Activated T-cell treated with anti-CD3 and anti-CD28 coated beads for 48 hours (primary cell): ENCODE data around the gene ZNF385C.
A peak's percentile ranks its signal among the peaks of the same experiment; 100 is the strongest.
"Not testable (repeated sequence)": the region's sequence is repeated elsewhere in the genome, so short reads cannot be mapped to it uniquely, and the experiment has no call there.

ENCODE experiments used
- DNase-seq: peaks from one replicate; pipeline ENCODE4 v3.0.0-alpha.2; 2020; ENCODE audit warnings: low read depth

Gene ZNF385C, protein sequence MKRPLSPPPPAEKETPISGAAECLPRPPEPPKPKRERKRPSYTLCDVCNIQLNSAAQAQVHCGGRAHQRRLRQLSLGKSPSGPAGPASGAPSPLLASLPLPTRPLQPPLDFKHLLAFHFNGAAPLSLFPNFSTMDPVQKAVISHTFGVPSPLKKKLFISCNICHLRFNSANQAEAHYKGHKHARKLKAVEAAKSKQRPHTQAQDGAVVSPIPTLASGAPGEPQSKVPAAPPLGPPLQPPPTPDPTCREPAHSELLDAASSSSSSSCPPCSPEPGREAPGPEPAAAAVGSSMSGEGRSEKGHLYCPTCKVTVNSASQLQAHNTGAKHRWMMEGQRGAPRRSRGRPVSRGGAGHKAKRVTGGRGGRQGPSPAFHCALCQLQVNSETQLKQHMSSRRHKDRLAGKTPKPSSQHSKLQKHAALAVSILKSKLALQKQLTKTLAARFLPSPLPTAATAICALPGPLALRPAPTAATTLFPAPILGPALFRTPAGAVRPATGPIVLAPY

DNA sequence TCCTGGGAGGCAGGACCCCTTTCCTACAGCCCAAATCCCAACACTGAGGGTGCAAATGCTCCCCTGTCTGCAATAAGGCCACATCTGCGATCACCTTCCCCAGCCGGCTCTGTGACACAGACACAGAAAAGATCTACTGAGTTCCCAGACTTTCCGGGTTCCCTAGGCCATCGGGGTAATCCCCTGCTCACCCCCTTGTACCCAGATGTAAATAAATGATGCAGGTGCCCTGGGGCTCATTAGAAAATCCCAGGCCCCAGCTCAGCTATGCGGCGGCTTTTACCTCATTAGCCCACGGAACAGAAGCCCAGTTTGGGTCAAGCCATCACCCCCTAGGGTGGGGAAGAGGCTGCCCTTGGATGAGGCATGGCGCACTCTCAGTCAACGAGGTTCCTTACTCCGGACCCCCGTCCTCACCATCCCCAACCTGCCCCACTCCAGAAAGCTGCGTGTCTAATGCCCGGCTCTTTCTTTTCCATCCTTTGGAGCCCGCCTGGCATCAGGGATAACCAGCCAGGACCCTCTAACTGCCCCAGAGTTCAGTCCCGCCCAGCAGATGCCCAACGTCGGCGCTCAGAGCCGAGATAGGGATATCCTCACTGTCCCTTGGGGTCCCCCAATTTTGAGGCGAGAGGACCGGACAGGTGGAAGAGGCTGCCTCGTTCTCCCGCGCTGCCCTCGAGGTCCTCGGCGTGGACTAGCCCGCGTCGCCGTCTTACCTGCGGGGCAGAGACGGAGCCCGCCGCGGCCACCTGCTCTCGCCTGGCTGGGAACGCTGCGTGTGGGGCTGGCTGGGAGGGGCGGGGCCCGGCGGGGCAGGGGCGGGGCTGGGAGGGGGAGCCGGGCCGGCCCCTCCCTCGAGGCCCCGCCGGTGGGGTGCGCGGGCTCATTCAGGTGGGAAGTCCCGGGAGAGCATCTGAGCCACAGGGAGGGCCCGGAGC lies at the start of gene ZNF385C:
ZNF385C (minus strand) TSS at position 783 of the 941 bp plus-strand sequence. CDS start 35,417 bp downstream, outside the sequence.
- peak; percentile 29 for DNase-seq

DNA sequence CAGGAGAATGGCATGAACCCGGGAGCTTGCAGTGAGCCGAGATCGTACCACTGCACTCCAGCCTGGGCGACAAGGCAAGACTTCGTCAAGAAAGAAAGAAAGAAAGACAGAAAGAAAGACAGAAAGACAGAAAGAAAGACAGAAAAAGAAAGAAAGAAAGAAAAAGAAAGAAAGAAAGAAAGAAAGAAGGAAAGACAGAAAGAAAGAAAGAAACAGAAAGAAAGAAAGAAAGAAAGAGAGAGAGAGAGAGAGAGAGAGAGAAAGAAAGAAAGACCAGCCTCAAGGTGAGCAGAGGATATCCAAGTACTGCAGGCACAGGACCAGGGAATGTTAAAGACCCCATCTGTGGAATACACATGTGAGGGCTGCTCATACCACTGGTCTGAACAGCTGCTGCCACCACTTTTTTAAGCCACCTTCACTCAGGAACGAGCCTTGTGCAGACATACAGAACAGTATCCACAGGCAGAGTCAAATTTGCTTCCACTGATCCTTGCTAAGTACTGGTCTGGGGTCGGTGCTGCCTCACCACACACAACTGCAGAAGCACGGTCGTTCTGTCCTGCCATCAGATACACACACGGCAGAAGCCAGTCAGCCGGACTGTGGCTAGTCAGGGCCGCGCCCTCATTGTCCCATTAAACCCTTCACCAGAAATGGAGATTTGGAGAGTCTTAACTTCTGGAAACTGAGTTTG lies 48.8 kb upstream of the ZNF385C start:
- DNase-seq: no peak

DNA sequence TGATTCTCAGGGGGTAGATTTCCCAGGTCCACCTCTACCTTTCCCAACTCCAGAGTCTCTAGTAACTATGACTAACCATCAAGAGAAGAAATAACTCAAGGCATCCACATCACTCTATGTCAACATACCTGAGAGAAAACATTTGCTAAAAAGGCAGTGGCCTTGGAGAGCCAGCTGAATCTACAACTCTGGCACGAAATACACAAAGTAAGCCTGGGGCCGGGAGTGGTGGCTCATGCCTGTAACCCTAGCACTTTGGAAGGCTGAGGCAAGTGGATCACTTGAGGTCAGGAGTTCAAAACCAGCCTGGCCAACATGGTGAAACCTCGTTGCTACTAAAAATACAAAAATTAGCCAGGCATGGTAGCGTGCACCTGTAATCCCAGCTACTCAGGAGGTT lies 44.9 kb upstream of the ZNF385C start:
- DNase-seq: not testable (repeated sequence)

DNA sequence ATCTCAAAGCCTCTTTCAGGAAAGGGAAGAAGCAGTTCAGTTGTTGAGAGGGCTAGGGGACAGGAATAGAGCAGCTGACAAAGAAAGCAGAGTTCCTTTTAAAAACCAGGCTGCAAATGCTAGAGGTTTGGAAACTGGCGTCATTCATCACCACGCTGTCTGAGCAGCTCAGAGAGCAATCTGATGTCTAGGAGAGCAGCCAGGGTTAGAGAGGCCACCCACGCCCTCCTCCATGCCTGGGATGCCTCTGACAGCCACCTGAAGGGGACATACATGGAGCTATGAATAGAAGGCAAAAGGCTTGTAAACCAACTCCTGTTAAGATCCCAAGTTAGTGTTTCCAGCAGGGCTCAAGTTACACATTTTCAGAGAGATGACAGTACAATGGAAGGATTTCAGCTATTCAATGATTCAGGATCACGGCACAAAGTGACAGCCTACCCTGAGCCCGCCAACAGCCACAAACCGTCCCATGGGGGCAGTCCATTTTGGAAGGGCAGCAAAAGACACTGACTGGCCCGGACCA lies 44.2 kb upstream of the ZNF385C start:
- no peak for DNase-seq

DNA sequence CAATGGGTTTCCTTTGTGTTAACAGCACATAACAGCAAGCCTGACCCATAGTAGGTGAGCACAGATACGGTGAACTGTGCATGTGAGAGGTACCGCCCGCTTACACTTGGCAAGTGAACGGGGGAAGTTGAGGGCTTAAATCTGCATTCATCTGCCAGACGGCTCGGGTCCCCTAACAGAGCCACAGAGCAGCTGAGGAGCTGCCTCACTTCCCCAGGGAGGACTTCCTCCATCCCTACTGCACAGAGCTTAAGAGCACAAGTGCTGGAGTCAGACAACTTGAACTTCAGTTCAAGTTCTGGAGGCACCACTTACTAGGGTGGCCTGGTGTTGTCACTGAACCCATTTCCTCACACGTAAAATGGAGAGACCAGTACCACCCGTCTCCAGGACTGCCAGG lies 43.1 kb upstream of the ZNF385C start:
- no peak for DNase-seq

DNA sequence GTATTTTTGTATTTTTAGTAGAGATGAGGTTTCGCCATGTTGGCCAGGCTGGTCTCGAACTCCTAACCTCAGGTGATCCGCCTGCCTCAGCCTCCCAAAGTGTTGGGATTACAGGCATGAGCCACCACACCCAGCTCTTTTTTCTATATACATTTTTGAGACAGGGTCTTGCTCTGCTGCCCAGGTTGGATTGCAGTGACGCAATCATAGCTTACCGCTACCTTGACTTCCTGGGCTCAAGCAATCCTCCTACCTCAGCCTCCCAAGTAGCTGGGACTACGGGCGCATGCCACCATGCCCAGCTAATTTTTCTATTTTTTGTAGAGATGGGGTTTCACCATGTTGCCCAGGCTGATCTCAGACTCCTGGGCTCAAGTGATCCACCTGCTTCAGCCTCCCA lies 42.4 kb upstream of the ZNF385C start:
- DNase-seq: not testable (repeated sequence)

DNA sequence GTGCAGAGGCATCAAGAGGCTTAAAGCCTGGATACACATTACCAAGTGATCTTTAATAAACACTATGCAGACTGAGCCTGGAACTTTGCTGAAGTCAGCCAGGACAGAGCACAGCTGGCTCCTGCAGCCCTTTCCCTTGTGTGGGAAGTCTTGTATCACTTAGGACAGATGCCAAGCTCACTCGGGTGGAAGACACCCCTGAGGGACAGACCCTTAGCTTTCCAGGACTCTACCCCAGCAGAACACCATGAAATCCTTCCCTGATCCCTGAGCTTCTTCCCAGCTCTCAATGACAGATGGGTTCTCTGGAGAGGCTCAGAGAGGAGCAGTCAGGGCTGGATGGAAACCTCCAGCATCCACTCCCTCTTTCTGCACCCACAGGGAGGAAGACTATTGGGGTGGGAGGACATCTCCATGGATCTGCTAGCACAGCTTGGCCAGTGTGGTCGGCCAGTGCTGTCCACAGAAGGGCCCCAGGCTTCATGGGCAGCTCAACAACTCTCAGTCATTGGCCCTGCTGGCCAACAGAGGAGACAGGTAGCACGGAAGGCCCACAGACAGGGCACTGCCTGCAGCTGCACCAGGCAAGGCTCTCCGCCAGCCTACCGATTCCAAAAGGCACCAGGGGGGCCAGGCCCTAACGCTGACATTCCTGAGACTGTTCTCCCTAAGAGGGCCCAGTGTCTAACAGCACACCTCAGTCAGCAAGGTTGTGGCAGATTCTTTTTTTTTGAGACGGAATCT lies 40.6 kb upstream of the ZNF385C start:
- DNase-seq: no peak

DNA sequence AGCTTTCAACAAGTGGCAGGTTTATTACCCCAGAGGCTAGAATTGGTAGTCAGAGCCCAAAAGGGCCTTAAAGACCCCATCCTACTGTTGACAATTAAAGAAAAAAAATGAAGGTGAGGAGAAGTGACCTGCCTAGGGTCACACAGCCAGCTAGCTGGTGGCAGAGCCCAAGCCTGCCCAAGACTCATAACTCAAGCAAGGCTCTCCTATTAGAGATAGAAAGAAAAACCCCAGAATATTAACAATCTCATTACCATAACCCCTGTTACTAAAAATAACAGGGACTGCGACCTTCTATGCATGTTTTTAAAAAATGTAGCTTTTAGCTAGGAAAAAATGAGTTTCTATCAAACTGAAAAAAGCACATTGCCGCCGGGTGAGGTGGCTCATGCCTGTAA lies 38.4 kb upstream of the ZNF385C start:
- no peak for DNase-seq

DNA sequence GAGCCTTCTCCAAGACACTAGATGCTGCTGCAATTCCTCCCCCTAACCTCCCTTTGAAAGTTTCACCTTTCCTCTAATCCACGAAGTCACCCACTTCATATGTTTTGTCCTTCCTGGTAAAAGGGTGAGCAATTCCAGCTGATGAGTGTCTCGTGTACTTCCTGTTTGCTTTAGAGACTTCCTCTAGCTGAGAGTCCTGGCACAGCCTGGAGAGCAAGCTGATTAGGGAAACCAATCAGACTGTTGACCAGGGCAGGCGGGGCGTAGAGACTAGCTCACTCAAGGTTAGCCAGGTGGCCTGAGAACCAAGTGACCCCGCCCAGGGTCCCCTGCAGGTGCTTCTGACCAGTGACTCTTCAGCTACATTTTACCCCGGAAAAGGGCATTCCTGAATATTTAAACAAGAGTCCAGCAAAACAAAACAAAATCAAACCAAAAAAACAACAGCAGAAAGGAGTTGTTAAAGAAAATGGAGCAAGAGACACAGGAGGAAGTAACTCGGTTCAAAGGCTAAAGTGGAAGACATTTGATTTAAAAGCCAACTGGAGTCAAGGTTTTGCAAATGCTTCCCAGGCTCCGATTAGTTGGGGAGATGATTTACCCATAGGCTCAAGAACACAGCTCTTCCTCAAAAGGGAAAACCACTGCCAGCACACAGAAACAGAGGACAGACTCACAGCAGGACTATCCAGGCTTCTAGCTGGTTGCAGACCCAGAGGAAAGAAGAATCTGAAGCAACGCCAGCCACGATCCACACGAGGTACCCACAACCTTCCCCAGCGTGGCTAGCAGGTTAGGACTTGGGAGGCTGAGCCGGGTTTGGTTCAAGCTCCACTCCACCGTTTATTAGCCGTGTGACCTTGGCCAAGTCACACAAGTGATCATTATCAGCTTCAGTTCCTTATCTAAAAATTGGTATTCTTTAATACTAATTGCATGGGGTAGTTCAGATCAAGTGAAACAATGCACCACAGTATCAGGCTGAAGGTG lies 37.7 kb upstream of the ZNF385C start:
- no peak for DNase-seq

DNA sequence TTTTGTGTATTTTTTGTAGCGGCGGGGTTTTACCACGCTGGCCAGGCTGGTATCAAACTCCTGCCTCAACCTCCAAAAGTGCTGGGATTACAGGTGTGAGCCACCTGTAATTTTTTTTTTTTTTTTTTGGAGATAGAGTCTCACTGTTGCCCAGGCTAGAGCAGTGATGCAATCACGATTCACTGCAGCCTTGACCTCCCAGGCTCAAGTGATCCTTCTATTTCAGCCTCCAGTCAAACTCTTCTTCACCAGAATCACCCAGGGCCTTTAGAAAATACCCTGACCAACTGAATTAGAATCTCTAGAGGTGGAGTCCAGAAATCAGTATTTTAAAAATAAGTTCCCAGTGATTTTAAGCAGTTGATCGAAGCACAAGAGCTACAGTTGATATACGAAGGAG lies 36.9 kb upstream of the ZNF385C start:
- no peak for DNase-seq

DNA sequence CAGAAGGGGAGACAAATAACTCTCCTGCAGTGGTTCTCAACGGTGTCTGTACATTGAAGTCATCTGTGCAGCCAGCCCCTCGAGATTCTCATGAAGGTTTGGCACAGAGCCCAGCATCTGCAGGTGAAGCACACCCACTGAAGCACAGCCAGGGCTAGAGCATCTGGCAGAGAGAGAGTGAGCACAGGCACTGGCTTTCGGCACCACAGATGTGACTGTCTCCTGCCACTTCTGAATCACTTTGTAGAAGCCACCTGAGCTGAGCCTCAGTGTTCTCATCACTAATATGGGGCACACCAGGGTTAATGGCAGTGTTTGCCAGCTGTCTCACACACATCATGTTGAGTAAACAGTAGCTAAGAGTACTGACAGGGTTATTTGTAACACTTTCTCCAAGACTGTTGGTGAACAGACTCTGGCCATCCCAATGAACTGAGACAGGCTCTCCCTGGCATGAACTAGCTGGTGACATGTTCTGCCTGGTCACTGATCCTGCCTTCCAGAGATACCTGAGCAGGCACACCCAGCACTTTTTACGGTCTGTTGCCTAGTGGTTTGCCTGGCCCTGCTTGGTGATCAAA lies 35.3 kb upstream of the ZNF385C start:
- no peak for DNase-seq

DNA sequence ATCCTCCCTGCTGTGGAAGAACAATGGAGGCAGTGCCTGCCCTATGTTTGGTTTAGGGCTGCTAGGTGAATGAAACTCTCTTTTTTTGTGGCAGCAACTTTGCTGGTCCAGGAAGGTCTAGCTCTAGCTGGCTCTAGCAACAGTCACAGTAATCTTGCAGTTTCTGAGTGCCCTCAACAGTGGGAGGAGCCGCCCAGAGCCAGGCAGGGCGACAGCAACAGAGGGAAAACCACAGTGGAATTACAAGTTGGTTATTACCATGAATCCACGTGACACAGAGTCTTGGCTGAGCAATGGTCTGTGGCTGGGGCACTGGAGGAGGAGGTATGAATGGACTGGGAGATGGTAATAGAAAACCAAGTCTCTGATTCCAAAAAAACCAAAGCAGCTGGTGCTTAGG lies 34.7 kb upstream of the ZNF385C start:
- peak; percentile 34 for DNase-seq

DNA sequence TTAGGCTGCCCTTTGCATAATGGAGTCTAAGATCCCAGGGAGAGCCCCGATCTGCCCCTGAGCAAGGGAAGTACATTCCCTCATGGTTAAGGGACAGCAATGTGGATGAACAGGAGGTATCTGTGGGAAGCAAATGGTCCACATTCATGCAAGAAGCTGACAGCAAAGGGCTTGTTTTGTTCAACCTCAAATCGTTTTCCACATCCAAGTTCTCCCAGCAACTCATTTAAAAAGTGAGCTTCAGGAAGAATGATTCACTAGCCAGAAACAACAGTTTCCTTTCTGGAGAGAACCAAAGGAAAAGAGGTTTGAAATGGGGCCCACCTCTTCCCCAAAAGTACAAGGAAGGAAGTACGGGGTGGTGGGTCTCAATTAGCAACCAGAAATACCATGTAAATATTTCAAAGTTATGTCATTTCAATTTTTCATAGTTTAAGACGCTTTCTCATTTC lies 33.7 kb upstream of the ZNF385C start:
- DNase-seq: no peak

DNA sequence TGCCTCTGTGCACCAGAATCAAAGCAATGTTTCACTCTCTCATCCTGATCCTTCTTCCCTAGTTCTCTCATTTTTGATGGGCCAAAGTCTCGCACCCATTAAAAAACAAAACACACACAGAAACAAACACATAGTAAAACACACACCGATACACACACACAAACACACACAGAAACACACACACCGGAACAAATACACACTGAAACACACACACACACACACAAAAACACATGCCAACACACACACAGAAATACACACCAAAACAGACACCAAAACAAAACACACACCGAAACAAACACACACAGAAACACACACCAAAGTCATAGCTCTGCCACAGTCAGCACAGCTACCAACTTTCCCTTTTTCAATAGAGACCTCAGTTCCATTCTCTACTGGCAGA lies 33.0 kb upstream of the ZNF385C start:
- no peak for DNase-seq

DNA sequence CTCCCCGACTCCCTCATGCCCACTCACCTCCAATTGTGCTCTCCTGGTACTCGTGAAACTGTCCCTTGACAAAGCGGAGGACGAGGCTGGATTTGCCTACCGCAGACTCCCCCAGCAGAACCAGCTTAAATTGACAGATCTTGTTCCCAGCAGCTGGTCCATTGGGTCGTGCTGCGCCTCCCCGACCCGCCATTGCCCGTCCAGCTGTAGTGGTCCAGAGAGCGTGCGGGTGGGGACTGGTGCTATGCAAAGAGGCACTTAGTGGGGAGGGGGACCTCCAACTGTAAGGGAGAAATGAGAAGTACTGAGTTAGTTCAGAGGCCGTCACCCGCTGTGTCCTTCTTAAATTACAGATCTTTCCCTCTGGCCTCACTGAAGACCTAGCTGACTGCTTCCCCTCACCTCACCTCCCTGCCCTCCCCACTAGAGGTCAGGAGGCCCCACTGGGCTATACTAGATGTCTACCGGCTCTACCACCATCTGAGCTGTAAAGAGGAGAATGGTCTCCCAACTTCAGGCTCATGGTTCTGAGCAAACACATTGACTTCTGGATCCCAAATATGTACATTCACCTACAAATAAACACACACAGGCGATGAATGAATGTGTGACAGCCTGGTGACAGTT lies 32.1 kb upstream of the ZNF385C start:
- DNase-seq: no peak

DNA sequence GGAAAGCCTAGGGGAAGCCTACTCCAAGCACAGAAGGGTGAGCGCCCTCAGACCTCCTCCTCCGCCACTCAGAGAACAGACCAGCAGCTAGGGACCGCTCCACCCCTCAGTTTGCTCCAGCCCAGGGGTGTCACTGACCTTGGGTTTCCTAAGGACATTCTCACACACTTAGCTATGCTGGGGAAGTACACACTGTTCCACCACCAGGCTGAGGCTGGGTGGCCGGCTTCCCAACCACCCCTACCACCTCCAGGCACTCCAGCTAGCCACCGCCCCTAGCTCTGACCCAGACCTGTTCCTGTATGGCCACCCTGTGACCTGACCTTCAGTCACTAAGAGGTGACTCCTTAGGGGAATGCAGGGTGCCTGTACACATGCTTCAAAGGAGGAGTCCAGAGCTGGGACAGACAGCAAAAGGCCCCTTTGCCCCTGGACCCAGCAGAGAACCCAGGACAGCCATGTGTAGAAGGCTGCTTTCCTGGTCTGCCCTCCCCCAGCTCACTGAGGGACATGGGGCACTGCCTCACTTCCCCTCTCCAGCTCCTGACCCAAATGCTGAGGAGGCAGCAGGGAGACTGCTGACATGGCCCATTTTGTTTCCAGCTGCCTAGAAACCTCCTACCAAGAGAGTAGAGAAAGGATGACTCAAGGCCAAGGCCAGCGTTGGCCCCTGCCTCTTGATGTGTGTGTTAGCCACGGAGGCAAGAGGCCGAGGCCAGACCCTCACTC lies 31.0 kb upstream of the ZNF385C start:
- DNase-seq: no peak

DNA sequence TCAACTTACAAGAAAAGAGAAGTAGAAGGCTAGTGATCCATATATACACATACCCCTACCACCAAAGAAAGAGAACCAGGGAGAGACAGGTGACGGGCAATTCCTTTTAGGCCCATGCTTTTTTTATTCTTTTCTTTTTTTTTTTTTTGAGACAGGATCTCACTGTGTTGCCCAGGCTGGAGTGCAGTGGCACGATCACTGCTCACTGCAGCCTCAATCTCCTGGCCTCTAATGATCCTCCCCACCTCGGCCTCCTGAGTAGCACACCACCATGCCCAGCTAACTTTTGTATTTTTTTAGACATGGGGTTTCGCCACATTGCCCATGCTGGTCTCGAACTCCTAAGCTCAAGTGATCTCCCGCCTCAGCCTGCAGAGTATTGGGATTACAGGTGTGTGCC lies 29.1 kb upstream of the ZNF385C start:
- no peak for DNase-seq

DNA sequence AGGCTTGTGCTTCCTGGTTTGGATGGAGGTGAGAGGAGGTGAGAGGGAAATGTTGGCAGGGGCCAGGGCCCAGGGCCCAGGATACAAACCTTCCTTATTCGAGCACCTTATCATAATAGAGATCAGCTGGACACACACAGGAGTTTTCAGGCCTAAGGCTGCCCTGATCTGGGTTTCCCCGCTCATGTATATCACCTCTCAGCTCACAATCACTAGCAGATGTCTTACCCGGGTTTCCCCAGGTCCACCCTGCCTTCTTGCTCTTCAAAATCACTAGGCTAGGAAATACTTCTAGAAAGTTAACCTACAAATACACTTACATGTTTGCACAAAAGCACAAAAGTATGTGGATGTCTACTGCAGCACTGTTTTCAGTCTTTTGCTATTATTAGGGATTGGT lies 28.6 kb upstream of the ZNF385C start:
- no peak for DNase-seq
